GF-D8 (cell line): ENCODE data around the gene RIPOR2.
A peak's percentile ranks its signal among the peaks of the same experiment; 100 is the strongest.
"Not testable (repeated sequence)": the region's sequence is repeated elsewhere in the genome, so short reads cannot be mapped to it uniquely, and the experiment has no call there.

Source experiments
- DNase-seq: peaks from one replicate; lab custom pipeline; 2025; lab: John Stamatoyannopoulos, UW

Gene RIPOR2

GRCh38 chr6:24951811-24952299, 16.1 kb upstream of the RIPOR2 start:
- peak; percentile 95 for DNase-seq

GRCh38 chr6:24950218-24950941, 14.6 kb upstream of the RIPOR2 start:
- DNase-seq: no peak

GRCh38 chr6:24949020-24949569, 13.3 kb upstream of the RIPOR2 start:
- no peak for DNase-seq

GRCh38 chr6:24948261-24948660, 12.5 kb upstream of the RIPOR2 start:
- not testable (repeated sequence) for DNase-seq

- DNase-seq: no peak
Measured at GRCh38 chr6:24947636-24948035, 11.9 kb upstream of the RIPOR2 start.

DNA sequence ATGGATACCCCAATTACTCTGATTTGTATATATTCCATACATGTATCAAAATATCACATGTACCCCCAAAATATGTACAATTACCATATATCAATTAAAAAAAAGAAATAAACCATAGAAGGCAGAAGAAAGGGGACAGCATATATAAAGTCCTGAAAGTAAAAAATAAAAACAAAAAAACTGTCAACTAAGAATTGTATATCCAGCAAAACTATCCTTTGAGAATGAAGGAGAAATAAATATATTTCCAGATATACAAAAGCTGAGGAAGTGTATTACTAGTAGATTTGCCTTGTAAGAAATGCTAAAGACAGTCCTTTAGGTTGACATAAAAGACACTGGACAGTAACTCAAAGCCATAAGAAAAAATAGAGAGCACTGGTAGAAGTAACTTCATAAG, 9.3 kb upstream of the RIPOR2 start:
- DNase-seq: no peak

DNA sequence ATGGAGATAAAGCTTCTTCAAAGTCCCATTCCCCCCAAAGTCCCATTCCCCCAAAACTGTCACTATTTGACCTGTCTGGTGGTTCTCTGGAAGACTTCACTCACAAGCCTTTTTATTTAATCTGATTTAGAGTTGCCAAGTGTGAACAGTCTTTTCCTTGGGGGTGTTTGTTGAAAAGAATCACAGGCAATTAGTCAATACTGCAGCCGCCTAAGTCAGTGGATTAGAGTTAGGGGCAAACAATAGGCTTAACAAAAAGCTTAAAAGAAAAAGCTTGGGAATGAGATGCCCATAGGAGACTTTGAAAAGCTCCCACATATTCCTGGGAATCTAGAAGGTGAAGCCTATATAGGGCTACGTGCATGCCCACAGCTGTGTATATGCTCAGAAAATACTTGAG, 8.0 kb upstream of the RIPOR2 start:
- DNase-seq: no peak

- no peak for DNase-seq
Measured at GRCh38 chr6:24940311-24940917, 4.7 kb upstream of the RIPOR2 start.

- DNase-seq: no peak
Measured at GRCh38 chr6:24936641-24937317, 1.0 kb upstream of the RIPOR2 start.

GRCh38 chr6:24933868-24934401, 1.8 kb downstream of the RIPOR2 start:
- DNase-seq: no peak

- DNase-seq: no peak
Measured at GRCh38 chr6:24933266-24933665, 2.5 kb downstream of the RIPOR2 start.

- DNase-seq: no peak
Measured at GRCh38 chr6:24932832-24933231, 2.9 kb downstream of the RIPOR2 start.

DNA sequence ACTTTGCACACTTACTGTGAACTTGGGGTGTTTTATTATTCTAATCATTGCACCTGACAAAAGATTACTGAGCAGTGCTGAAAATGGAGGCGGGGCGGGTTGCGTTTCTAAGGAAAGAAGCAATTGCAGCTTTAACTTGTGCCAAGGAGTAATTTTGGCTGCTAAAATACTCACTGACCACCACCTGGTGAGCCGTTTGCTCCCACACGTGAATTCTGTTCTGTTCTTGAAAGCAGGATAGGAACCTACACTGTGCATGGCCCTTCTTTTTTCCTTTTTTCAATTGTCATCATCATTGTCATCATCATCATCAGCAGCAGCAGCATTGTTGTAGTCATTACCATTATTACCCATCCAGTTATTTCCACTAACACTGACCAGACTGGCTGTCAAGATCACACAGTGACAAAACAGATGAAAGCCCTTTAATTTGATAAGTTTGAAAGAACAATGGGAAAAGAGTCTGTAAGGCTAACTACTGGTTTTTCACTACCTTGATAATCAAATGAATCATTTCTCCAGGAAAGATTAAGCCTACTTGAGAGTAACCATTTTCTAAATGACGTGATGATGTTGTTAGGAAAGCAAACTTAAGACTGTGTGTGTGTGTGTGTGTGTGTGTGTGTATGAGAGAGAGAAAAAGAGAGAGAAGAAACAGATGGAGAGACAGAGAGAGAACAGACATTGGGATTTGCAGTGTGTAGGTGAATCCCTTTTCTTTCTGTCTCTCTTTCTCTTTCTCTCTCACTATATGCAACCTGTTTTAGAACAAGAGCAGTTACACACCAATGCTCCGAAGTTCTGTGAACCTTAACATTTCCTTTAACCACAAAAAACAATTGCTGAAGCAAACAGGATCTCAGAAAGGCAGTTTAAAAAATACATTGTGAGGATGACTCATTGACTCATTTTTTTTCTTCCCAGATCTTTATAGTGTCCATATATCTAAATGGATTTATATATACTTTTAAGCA, 3.8 kb downstream of the RIPOR2 start:
- no peak for DNase-seq

DNA sequence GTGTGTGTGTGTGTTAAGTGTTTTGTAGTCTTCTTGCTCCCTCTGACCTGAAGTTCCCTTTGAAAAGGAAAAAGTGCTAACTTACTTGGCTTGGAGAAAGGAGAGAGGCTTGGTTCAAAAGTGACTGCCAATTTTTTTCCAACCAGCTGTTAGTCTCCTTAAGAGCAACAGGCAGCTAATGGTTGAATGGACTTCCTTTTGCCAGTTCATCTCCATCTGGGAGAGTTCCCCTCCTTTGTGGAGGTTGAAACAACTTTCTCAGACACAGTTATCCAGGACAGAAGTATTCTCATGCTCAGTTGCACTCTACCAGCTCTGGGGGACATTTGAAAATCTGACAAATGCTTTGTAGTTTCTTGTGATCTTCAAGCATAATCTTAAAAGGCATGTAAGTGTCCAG, 4.5 kb downstream of the RIPOR2 start:
- no peak for DNase-seq

- DNase-seq: no peak
Measured at GRCh38 chr6:24930431-24930871, 5.3 kb downstream of the RIPOR2 start.

GRCh38 chr6:24929242-24929641, 6.5 kb downstream of the RIPOR2 start:
- DNase-seq: no peak

DNA sequence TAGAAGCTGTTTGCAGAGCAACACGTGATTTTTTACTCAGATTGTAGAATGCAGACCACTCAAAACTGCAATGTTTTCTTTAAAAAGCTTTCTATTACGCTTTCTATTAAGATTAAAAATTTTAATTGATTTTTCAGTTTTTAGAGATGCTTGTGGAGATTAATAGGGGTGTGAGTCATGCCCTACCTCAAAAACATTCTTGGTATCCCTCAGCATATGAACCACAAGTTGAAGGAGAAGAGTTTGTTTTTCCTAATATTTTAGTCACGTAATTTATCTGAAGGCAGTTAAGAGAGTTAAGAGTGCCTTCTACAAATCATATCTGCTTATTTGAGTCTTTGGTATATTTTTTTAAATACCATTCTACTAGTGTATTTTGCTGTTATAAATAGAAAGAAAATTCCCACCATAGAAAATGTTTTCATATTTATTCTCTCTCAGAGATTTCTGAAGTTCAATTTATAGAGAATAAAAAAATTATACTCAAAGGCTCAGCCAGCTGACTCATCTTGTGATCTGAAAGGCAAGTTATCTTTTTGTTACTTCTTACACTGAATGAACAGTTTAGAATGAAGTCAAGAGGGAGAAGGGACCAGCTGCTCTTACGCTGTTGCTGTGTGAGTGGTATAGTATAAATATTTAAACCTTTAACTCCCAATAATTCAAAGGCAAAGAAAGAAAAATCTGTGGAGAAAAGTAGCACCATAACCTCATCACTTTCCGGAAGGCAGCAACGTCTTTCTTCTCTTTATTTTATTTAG, 7.6 kb downstream of the RIPOR2 start:
- no peak for DNase-seq

DNA sequence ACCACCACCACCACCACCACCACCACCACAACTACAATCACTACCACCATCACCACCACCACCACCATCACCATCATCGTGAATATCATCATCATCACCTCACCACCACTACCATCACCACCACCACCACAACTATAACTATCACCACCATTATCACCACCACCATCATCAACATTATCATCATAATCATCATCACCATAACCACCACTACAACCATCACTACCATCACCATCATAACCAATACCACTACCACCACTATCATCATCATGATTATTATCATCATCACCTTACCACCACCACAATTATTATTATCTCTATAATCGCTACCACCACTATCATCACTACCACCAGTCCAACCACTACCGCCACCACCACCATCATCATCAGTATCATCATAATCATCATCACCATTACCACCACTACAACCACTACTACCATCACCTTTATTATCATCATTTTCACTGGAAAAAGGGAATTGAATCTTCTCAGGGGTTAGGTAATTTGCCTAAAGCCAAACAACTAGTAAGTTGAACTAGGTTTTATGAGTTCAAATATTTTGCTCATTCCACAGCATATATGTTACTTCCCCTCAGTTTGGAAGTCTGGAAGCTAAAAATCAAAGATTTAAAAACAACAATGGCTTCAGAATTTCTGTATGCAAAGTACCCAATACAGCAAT, 8.3 kb downstream of the RIPOR2 start:
- DNase-seq: no peak

DNA sequence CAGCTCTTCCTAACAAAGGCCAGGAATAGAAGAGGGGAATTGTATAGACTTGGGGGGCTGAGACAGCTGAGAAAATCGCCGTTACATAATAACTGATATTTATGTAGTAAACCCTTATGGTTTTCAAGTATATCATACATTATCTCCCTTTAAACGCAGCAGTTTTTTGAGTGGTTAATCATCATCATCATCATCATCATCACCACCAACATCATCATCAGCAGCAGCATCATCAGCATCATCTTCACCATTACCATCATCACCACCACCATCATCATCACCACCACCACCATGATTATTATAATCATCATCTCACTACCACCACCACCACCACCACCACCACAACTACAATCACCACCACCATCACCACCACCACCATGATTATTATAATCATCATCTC, 9.1 kb downstream of the RIPOR2 start:
- not testable (repeated sequence) for DNase-seq

DNA sequence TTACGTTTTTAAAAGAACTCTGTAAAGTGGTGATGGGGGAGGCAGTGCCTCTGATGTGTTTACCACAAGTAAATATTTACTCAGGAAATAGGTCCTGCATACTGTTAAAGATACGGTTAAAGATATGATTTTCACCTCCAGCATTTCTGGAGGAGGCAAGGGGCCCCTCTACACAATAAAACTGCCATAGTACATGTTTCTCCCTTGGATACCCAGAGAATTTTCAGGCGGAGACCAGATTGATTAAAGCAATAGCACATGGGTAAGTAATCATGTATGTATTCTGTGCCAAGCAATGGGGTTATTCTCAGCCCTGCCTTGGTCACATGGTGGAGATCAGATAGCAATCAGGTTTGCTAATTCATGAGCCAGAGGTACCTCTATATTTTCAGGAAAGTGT, 9.6 kb downstream of the RIPOR2 start:
- no peak for DNase-seq
